NCI-H128 (cell line): ENCODE results near the gene NECTIN4.

Experiments
- DNase-seq: peaks from one replicate; lab custom pipeline; 2025; ENCODE audit not compliant: unreplicated experiment; lab: John Stamatoyannopoulos, UW

The NECTIN4 gene

DNA sequence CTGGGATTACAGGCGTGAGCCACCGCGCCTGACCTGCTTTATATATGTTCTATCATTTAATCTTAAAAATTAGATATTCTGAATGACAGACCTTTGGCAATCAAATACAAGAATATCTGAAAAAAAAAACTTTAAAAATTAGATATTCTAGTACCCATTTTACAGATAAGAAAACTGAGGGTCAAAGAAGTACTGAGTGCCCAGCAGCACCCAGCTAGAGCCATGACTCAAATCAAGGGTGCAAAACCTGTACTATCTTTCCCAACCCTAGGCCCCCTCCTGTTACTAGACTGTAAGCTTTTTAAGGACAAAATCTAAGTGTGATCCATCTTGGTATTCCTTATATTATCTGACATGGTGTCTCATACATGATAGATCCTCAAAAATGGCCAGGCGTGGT lies 27.9 kb downstream of the NECTIN4 start:
- no peak for DNase-seq

DNA sequence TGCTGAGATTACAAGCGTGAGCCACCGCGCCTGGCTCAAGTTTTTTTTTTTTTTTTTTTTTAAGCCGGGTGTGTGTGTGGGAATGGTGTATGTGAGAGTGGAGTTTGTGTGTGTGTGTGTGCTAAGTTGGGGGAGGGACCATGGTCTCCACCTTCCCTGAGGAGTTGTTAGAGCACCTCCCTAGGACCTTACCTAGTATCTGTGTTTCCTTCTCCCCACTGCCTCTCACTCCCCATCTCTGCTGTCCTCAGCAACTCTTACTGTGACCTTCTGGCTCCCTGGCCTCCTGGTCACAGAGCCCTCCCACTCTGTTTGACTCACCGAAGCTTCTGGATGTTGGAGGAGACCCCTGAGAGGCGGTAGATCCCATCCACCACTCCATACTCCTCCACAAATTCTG lies 30.1 kb downstream of the NECTIN4 start:
- DNase-seq = no peak

DNA sequence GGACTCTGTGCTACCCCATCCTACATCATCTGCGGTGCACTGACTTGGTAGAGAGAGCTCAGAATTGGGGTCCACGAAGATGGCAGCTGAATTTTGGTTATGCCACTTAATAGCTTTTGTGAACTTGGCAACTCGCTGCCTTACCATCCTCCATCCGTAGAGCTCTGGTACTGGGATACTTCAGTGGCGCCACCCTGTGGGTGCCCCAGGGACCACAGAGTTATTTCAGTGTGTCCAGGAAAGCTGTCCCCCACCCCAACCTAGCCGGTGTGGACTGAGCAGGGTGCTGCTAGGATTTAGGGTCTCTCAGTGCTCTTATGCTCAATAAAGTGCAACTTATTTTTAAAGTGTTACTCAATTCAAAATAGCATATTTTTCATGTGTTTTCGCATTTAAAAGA lies 34.6 kb downstream of the NECTIN4 start:
- DNase-seq = no peak

DNA sequence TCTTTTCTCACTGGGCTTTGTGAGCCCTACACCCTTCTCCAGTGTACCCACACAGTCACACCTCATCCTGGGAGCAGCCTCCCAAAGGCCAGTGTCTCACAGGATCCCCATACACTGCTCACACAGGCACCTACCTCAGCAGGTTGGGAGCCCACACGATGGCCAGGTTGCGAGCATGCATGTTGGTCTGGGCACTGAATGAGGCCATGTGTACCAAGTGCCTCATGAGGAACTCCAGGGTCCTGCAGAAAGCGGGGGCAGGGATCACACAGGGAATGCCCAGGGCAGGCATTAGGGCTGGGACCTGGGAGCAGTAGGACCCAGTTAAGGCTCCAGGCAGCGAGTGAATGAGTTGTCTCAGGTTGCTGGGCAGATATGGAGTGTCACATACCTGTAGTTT lies 35.1 kb downstream of the NECTIN4 start:
- no peak for DNase-seq

DNA sequence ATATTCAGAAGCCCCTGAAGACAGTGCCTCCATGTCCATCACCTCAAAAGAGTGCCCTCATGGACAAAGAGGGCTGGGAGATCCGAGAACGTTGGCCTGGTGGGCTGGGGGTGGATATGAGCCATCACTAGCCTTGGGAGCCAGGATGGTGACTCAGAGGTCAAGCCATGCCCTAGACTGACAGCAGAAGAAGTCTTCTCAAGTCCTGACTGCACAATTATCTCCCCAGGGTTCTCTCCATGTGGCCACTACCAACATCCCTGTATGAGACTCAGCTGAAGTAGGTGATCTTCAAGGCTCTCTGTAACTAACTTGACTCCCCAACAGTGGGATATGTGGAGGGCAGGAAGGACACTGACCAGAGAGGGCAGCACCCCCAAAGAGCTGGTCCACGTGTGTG lies 36.5 kb downstream of the NECTIN4 start:
- no peak for DNase-seq

DNA sequence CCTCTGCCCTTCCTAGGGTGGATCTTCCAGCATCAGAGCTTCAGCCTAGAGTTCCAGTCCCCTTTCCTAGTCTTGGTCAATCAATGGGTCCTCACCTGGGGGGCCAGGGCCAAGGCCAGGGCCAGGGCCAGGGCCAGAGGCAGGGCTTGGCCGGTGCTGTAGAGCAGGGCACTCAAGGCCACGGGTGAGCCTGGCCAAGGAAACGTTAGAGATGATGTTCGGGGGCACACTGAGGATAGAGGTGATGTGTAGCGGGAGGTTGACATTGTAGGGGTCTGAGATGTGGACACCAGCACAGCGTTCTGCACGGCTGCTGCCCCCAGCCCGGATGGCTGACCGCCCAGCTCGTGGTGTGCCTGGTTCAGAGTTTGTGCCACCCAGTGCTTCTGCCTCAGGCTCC lies 38.1 kb downstream of the NECTIN4 start:
- DNase-seq = no peak

DNA sequence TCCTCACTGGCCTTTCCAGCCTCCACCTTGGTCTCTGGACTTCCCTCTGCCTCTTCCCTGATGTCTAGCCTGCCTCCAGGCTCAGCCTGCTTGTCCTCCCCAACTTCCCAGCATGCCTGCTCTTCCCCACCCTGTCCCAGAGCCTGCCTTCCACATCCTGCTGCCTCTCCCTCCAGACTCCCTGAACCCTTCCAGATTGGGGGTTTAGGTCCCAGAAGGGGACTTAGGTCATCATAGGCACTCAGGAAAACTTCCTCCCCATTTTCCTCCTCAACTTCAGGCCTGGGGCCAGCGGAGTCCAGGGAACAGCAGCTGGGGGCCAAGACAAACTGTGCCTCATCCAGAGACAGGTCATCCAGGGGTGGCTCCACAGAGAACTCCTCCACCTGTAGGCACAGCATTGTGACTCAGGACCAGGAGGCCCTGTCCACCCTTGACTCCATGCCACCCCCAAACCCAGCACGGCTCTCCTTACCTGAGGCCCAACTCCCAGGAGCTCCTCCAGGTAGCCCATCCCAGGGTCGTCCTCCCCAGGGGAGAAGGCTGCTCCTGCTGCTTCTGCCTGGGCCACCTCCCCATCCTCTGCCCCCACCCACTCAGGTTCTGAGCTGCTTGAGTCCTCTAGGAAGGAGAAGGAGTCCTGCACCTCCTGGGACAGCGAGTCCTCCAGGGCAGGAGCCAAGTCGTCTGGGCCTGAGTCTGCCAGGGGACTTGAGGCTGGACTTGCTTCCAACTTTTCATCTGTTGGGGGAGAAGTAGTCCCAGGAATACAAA lies 40.2 kb downstream of the NECTIN4 start:
- no peak for DNase-seq

DNA sequence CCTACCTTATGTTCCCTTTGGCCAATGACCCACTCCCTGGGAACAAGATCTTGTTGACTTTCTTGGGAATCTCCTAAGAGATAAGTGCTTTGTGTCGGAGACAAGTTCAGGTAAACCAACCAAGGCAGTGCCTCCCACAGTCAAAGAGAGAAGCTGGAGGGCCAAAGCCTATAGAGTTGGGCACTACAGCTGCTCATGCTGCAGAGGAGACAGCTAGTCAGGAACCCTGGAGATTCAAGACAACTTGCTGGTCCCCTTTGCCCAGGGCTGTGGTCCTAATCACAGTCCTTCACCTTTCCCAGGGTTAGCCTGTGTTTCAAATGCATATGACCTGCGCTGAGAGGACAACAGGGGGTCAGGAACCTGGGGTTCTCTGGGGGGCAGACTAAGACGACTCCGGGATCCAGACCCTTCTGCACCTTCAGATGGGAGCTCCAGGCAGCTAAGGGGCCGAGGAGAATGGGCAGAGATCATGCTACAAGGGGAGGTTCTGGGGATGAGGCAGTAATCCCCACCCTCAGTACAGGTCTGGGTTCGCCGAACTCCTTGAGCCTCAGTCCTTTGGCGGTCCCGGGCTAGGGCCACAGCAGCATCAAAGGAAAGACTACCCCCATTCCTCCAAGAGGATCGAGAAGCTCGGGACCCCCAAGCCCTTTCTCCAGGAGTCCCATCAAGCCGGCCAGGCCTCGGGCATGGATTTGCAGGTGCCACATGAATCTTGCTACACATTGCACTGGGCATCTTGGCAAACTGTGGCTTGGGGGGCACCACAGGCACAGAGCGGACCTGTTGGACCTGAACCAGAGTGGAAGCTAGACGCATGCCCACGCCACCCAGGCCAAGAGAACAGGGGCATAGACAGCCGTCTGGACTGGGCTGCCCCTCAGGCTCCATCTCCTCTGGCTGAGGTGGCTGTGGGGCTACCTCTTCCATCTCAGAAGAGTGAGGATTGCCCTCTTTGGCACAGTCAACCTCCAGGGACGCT lies 41.6 kb downstream of the NECTIN4 start:
- DNase-seq = no peak

DNA sequence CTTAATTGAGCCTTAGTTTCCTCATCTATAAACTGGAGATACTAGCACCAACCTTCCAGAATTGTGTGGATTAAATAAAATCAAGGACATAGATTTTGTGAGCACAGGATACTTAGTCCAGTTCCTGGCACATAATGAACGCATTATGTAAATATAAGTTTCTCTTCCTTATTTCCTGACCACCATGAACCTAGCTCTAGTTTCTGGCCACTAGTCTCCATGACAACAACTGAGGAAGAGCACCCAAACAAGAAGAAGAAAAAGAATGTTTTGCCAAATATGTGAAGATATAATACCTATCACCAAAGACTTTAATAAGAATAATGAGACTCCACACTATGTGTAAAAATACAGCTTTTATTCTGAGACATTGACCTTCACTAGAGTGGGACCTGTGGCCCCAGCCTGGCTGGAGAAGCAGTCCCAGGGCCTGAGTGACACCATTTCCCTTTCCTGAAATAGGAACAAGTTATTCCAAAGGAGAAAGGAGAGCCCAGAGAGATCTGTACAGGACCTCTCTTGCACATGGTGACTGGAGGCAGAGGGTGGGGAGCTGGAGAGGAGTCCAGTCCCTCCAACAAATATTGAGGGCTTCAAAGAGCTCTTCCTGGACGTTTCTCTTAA lies 42.6 kb downstream of the NECTIN4 start:
- DNase-seq = no peak

DNA sequence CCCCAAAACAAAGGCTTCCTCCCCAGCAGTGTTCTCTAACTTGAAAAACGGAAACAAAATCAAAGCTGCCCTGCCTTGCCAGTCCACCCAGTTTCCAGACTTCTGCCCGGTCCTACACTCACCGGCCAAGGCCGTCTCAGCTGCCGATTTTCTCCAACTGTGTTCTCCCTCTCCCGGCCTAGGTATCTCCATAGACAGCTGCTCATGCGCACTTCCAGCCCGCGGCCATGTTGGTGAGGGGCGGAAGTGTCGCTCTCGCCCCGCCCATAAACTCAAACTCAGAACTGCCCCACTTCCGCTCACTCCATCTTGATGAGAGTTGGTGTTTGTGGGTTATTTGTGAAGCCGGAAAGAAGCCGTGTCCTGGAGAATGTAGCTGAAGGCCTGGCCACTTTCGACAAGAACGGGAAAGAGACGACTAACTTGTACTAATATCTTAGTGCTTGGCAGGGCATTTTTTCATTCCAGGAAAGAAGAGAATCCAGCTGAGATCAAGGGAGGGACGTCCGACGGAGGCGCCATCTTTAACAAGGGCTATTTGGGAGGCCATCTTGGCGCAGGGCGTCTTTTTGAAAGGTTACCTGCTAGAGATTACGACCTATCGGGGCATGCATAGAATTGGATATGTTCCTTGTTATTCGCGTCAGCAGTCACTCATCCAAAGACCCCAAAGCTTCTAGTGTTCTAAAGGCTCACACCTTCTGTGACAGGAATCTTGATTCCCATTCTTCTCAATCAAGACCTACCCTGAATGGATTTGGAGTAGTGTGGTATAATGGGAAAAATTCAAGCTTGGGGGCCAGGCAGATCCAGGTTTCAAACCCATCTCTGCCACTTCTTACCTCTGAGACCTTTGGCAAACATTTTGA lies 43.4 kb downstream of the NECTIN4 start, which contains the start of gene USF1:
Gene USF1, minus strand, starts transcription at position 242 of the 869 bp plus-strand sequence. CDS start 2,702 bp downstream, outside the sequence.
- peak; percentile 95 for DNase-seq

DNA sequence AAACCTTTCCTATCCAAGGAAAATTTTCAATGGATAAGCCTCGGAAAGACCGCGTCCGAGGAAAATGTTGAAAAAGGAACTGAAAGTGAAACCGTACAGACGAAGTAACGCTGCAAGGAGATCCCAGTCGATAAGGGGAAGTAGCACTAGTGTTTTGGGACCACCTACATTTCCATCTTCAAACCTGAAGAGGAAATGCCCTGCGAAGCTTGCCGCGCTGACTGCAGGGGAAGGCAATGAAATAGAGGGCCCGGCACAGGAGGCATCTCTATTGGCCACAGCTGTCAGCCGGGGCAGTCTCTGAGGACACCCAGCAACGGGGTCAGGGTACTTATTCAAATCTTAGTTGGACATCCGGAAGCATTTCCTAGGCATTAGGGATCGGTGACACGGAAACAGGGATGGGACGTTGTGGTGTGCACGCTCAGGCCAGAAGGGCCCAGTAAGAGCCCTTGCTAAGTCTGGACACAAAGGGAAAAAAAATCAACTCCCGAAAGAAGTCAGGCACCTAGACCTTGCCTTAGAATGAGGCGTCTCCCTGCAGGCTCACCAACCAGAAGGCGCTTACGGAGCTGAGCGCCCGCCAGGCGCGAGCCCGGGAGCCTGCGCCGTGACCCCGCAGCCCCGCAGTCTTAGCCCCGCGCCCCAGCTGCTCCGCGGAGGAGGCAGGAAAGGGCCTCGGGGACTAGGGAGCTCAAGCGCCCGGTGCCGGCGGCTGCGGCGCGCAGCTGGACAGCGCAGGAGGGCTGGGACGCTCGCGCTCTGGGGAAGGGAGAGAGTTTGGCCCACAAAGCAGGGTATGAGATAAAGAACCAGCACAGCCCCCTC lies 44.2 kb downstream of the NECTIN4 start:
- DNase-seq = peak; percentile 23

DNA sequence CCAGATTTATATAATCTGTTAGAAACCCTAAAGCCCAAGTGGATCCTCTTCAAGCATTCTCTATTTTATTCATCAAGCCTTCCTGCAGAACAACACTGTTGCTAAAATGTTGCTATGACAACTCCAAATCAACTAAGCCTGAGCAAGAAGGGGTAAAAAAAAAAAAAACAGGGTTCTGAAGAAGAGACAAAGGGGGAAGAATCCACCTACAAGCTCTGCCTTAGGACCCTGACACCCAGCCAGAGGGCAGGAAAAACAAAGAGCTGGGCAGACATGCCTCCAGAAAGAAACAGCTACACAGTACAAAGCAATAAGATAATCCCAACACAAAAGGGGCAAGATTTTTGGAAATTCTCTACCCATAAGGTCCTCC lies 44.8 kb downstream of the NECTIN4 start:
- no peak for DNase-seq

DNA sequence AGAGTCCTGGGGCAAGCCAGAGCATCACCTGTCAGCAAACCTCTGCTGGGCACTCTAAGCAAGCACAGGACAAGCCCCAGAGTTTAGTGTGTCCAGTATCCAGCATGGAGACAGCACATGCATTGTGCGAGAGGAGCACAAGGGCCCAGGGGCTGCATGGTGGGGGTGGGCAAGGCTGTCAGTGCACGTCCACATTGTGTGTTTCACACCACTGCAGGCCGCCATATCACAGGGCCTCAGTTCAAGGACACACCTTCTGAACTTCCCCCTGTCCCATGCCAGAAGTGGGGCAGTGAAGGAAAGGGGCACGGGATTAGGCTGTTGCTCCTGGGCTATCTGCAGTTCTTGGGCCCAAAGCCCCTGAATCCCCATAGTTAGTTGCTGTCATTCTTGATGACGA lies 49.8 kb downstream of the NECTIN4 start:
- no peak for DNase-seq

DNA sequence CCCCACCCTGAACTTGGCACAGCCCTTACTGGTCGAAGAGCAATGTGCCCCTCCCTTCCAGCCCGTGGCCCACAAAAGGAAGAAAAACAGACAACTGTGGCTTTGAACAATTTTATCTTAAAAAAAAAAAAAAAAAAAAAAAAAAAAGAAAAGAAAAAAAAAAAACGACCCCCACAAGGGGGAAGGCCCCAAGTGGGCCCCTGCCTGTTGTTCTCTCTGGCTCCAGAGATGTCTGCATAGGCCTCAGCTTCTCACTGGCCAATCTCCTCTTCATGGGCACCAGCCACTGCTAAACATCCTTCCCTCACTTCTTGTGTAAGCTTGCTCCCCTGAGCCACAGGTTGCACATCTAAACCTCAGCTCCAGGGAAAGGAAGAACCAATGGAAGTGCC lies 50.2 kb downstream of the NECTIN4 start:
- no peak for DNase-seq

DNA sequence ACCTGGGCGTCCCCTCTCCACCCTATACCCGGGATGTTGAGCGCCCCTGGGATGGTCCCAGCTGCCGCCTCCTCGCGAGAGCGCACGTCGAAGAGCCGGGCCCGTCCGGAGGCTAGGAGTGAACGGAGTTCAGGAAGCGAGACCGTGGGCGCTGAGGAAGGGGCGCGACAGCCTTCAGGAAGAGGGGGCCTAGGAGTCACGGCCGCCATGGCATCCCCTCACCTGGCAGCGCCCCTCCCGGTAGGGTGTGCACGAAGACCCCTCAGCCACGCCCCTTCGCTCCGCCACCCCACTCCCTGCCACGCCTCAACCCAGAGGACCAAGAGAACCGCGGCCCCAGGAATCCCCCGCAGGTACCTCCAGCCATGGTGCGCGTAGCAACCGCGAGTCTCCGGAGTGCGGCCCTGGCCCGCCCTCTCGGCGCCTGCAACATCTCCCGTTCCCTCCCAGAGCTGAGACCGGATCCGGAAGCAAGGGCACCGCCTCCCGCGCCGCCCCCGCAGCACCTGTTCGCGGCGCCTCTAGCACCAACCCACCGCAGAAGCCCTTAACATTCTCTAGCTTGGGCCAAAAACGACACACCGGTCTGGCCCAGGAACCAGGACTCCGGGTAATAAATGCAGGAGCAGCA lies 50.7 kb downstream of the NECTIN4 start, which contains the start of gene TSTD1:
Gene TSTD1, minus strand, starts transcription at position 442 of the 631 bp plus-strand sequence. Its CDS starts 75 bp downstream, at position 367.
- DNase-seq = peak; percentile 79

DNA sequence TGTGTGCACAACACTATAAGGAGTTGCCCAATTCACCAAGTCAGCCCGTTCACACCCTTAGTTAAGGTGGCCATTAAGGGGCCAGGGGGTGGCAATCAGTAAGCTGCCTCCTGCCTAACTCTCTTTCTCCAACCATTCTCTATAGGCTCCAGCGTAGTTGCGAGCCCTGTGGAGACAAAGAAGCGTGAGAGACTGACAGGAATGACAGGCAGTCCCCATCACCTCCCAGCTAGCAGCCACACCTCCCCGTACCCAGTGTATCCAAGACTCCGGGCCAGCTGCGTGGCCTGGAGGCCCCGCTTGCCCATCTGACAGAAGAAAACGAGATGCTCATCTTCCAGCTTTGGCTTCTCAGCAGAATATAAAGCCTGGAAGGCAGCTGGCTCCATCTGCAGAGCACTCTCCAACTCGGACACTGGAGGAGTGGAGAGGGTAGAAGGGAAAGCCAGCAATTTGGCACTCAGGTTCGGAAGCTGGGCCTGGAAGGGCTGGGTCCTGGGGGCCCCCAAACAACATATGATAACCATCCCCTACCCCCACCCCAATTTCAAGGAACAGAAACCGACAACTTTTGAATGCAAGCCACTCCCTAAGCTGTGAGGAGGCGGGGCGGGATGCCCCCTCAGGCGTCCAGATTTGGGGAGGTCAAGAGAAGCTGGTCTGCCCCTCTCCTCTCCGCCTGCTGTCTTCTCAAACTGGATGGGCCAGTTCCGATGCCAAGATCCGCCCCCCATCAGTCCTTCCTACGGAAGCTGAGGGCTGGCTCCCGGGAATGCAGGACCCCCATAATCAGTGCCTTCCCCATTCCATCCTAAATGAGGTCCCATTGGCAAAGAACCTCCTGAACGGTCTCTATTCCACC lies 51.5 kb downstream of the NECTIN4 start:
- DNase-seq = no peak

DNA sequence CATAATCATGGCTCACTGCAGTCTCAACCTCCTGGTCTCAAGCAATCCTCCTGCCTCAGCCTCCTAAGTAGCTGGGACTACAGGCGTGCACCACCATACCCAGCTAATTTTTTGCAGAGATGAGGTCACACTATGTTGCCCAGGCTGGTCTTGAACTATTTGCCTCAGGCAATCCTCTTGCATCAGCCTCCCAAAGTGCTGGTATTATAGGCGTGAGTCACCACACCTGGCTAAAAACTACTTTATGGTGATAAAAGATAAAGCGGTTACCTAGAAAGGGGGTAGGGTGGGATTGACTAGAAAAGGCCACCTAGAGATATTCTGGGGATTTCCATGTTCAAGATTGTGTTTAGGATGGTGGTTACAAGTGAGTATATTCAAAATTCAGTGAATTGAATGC lies 55.6 kb downstream of the NECTIN4 start:
- no peak for DNase-seq

DNA sequence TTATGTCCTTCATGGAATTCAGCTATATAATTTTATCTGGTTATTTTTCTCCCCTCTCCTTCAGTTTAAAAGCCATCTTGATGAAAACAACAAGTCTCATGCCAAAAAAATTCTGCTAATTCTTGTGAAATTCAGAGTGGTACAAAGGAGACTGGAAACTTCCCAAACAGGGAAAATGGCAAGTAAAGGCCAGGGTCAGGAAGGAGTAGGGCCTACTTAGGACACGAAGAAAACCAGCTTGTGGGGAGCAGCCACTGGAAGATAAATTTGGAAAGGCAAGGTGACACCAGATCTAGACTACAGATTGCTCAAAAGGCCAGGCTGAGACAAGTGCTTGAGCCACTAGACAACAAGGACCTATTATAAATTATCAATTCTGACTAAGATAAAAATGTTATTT lies 56.9 kb downstream of the NECTIN4 start:
- no peak for DNase-seq
